ENCODE measurements around the gene ZNF436. TPM values are rescaled to one million over a fixed set of nuclear protein-coding genes. Genes with fewer than 3 reads are reported as not detected.

The ZNF436 gene
- total RNA-seq, 1 experiment from 2014 or later, result 14.0 TPM

- Histone ChIP-seq H3K4me1 (replicated peaks; ENCODE audit: insufficient read depth) (0 out of 2 replicates have a peak, but pooled peaks cover 10% of the 10 kb centered on the region), H3K4me2 (no peak overlapping the region), H3K27me3 (ENCODE audit: insufficient read depth, low read depth) (no peaks in the 10 kb centered on the region), H3K4me3 (no peak overlapping the region), H4K20me1 (ENCODE audit: insufficient read depth) (no peaks in the 10 kb centered on the region), H2AFZ (no peak overlapping the region), H3K27ac (no peak overlapping the region), H3F3A (ENCODE audit: insufficient read depth, low read depth) (no peaks in the 10 kb centered on the region), H3K9me3 (ENCODE audit: insufficient read depth, low read depth) (no peaks in the 10 kb centered on the region), H3K79me2 (ENCODE audit: low read depth) (no peaks in the 10 kb centered on the region), H3K9me2 (ENCODE audit: insufficient read depth) (no peaks in the 10 kb centered on the region), H3K36me3 (ENCODE audit: low read depth) (no peaks in the 10 kb centered on the region)
- intact Hi-C loops (cut with micrococcal nuclease; ENCODE audit: unreplicated experiment), result no loop called here
- BruUV-seq (replicated peaks), result no TSS peak
- ChIA-PET CTCF (no interaction called here), POLR2A (ENCODE audit: unreplicated experiment) (no interaction called here)
- DNase-seq, result no peak
- TF ChIP-seq EZH2 (IDR thresholded peaks at IDR 0.05; ENCODE audit: low read depth) (no peak), CTCF (conservative IDR thresholded peaks at IDR 0.05) (no peak)
Measured at GRCh38 chr1:23392125-23392855, 22.7 kb upstream of the ZNF436 start.

- Histone ChIP-seq H3K4me3 (no peak overlapping the region), H3K9me2 (ENCODE audit: insufficient read depth) (no peaks in the 10 kb centered on the region), H3K9me3 (ENCODE audit: insufficient read depth, low read depth) (no peaks in the 10 kb centered on the region), H3K36me3 (ENCODE audit: low read depth) (no peaks in the 10 kb centered on the region), H3K27ac (no peak overlapping the region), H3K4me2 (no peak overlapping the region), H3F3A (ENCODE audit: insufficient read depth, low read depth) (peaks cover 3% of the 10 kb centered on the region; the same call in 1 of the 2 replicates), H3K79me2 (ENCODE audit: low read depth) (no peaks in the 10 kb centered on the region), H3K4me1 (replicated peaks; ENCODE audit: insufficient read depth) (peaks cover 15% of the 10 kb centered on the region; the same call in 1 of the 2 replicates), H4K20me1 (ENCODE audit: insufficient read depth) (no peaks in the 10 kb centered on the region), H3K27me3 (ENCODE audit: insufficient read depth, low read depth) (no peaks in the 10 kb centered on the region), H2AFZ (no peak overlapping the region)
- DNase-seq, result no peak
- ChIA-PET CTCF (no interaction called here), POLR2A (ENCODE audit: unreplicated experiment) (interaction anchor here (0.5 to 0.6 kb wide), 3 partner anchors 12 to 93 kb away, joined by 3 to 10 read pairs (median 3); no protein-coding TSS in a partner anchor)
- TF ChIP-seq CTCF (conservative IDR thresholded peaks at IDR 0.05), result no peak
- no peak for TF ChIP-seq EZH2 (IDR thresholded peaks at IDR 0.05; ENCODE audit: low read depth)
- no TSS peak for BruUV-seq (replicated peaks)
- intact Hi-C loops (cut with micrococcal nuclease; ENCODE audit: unreplicated experiment), result no loop called here
Measured at GRCh38 chr1:23389837-23390321, 20.2 kb upstream of the ZNF436 start.

GRCh38 chr1:23387494-23387893 is 17.9 kb upstream of the ZNF436 start:
- H3K27ac ChIP-seq, result no peak overlapping the region
- intact Hi-C loops (cut with micrococcal nuclease; ENCODE audit: unreplicated experiment), result no loop called here

More at GRCh38 chr1:23387494-23387893, 17.9 kb upstream of the ZNF436 start:
- Histone ChIP-seq H3K79me2 (ENCODE audit: low read depth) (no peaks in the 10 kb centered on the region), H4K20me1 (ENCODE audit: insufficient read depth) (no peaks in the 10 kb centered on the region), H3F3A (ENCODE audit: insufficient read depth, low read depth) (peaks cover 12% of the 10 kb centered on the region; the same call in 1 of the 2 replicates), H3K27me3 (ENCODE audit: insufficient read depth, low read depth) (no peaks in the 10 kb centered on the region), H2AFZ (no peak overlapping the region), H3K9me2 (ENCODE audit: insufficient read depth) (no peaks in the 10 kb centered on the region), H3K4me2 (no peak overlapping the region), H3K36me3 (ENCODE audit: low read depth) (no peaks in the 10 kb centered on the region), H3K4me3 (no peak overlapping the region), H3K4me1 (replicated peaks; ENCODE audit: insufficient read depth) (peaks cover 6% of the 10 kb centered on the region; the same call in 1 of the 2 replicates), H3K9me3 (ENCODE audit: insufficient read depth, low read depth) (no peaks in the 10 kb centered on the region)
- DNase-seq, result no peak
- CTCF ChIA-PET, result no interaction called here
- BruUV-seq (replicated peaks), result no TSS peak
- POLR2A ChIA-PET (ENCODE audit: unreplicated experiment), result no interaction called here
- TF ChIP-seq CTCF (conservative IDR thresholded peaks at IDR 0.05) (no peak), EZH2 (IDR thresholded peaks at IDR 0.05; ENCODE audit: low read depth) (no peak)

Data from PC-9 (cell line).